HUDEP-2 (cell line): ENCODE measurements around the gene CRAT.

ENCODE experiments used
- DNase-seq, 76 experiments: peaks; one replicate each; lab custom pipeline; 2025; ENCODE audit not compliant: unreplicated experiment in 76 of 76; lab: John Stamatoyannopoulos, UW

Gene CRAT

DNA sequence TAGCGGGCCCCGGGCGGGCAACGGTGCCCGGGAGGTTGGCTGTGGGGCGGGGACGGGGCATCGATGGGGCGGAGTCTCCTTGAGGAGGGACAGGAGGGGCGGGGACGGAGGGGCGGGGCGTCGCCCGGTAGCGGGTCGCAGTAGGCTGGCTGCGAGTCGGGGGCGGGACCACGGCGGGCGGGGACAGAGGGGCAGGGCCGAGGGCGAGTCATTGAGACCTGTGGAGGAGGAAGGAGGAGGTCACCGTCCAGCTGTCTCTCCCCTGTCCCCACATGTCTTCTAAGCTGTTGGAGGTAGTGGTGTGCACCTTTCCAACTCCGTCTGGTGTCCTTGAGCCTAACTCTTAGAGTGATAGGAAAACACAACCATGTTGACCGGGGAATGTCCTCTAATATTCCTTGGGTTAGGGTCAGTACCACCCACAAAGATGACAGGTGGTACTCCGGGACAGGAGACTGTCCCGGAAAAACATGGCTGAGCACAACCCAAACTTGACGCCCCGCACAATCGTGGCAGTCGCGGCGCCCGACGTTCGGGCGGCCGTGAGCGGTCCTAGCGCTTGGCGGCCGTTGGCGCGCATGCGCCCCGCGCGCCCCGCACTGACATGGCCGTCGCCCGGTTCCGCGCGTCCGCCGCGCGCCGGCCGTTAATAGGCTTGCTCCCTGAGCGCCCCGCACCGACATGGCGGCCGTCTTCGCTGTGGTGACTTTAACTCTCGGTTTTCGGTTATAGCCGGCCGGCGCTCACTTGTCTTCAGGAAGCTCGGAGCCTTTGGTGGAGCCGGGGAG is at the start of gene CRAT, which contains the start of gene PTPA:
CRAT (minus strand) TSS at position 54 of the 788 bp plus-strand sequence. CDS start 284 bp downstream, outside the sequence.
PTPA (plus strand) TSS at position 676 of the 788 bp plus-strand sequence. CDS start 186 bp downstream, outside the sequence.
- DNase-seq, result peak in 74 of 76 experiments; percentile 57 to 98 (median 93)

DNA sequence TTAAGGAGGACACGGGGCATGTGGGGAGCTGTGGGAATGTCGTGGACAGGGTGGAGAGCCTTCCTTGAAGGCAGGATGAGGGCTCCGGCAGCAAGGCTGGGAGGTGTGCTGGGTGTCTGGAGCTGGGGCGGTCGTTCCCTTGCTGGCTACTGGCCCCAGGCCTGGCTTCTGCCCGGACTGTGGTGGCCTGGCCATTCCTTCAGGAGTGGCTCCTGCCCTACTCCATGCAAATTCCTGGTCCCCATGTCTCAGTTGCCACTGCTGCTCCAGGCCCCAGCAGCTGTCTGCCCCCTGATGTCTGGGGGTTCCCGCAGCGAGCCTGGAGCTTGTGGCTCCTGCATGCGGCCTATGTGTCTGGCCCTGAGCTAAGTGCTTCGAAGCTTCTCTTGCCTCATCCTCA is 45.6 kb upstream of the CRAT start:
- no peak for DNase-seq

DNA sequence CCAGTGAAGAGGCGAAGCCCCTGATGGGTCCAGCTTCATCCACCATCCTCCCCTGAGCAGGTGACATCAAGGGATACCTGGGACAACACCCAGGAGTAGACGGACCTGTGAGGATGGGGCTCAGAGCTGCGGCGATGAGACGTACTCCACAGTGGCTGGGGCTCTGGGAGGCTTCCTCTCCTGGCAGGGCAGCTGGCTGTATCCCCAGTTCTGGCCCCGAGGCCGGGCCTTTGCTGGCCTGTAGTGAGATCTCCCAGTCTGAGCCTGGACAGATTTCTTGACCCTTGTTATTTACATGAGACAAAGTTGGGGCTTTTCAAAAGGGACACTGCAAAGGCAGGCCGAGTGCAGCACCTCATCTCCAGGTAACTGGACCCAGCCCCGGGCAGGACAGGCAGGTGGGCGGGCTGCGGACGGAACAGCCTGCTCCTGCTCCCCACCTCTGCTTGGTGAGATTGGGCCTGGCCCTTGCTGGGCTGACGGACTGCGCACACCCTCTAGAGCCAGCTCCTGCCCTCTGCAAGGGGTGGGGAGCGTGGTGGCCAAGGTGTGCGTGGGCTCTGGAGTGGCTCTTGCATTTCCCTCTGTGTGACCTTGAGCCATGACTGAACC is 44.4 kb upstream of the CRAT start:
- no peak for DNase-seq

DNA sequence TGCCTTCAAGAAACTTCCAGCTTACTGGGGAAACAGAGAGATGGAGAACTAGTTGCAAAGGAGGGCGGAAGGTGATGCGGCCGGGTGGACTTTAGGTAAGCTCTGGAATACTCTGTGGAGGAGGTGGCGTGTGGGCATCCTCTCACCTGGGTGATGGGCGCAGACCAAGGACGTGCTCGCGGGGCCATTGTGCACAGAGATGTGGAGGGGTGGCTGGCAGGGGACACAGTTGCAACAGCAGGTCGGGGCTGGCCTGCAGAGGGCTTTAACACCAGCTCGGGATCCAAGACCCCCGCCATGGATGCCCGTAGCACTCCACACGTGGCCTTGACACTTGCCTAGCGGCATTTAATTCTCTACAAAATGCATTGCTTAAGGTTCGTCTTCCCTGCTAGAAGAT is 40.9 kb upstream of the CRAT start:
- no peak for DNase-seq

DNA sequence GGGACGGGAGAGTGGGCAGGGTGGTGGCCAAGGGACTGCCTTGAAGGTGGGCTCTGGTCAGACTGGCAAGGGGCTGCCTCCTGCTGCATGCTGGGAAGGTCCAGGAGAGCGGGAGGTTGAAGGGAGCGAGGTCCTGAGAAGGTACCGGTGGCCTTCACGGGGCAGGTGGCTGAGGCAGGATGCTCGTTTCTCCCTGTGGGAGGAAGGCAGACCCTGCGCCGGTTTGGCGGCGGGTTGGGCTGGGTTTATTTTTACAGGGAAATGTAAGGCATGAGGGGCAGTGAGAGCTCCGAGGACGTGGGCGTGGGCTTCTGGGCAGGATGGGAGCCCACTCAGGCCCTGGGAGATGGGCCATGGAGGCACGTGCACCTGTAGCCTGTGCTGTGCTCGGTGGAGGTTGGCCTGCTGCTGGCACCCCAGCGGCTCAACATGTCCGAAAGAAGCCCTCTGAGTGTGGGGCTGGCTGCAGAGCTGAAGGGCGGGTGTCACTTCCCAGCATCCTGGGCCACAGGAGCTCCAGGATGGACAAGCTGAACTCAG is 40.1 kb upstream of the CRAT start:
- no peak for DNase-seq

DNA sequence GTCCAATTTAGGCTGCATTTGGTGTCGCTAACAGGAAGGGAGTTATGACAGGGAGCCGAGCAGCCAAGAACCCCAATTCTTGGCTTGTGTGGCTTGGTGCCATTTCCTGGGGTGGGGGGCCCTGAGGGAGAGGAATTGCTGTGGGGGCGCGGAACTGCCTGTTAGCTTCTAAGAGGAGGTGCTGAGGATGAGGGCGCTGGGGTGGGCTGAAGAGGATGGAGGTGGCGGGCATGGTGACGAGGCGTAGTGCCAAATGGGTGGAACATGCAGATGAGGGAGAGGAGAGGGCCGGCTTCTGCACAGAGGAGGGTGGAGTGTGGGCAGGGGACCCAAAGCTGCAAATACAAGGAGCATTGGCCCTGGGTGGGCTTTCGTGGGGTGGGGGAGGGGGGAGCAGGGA is 39.5 kb upstream of the CRAT start:
- DNase-seq, result no peak

DNA sequence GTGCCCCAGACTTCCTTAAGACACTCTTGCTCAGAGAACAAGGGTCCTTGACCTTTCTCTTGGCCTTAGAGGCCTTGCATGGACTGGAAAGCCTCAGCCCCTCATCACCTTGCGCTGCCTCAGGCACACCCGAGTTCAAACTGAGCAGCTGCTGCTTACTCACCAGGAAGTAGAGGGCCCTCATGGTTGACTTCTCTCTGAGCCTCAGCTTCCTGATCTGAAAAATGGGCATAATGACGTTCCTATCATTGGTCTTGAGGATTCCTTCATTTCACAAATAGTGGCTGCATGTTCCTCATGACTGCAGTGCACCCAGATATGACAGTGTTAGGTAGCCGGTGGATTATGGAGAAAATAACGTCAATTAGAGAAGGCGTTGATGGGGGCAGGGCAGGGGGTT is 38.8 kb upstream of the CRAT start:
- no peak for DNase-seq

DNA sequence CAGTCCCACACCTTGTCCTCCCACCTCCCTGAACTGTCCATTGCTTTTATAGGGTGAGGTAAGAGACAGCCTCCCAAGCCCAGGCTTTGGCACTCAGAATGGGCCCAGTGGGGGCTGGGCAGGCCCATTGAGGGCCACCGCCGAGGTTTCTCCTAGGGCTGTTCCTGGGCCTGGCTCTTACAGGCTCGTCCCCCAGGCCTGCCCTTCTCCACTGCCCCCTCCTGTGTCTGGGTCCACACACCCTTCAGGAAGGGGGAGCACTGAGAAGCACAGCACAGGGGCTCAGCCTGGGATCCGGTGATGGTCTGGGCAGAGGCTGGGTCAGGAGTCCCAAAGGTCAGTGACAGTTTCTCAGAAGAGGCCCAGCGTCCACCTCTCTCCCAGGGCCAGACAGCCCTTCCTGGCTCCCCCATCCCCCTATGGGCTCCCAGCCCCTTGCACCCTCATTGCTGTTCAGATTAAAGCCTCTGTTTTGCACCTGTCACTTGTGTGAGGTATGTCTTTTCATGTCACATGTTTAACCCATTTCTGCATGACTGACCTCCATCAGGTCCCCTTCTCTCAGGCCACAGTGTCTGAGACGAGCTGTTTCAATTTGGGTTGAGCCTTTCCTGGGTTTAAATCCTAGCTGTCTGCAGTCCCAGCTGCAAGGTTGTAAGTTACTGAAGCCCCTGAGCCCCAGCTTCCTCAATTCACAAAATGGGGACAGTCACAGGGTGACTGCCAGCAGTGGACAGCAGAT is 38.0 kb upstream of the CRAT start:
- DNase-seq, result no peak

DNA sequence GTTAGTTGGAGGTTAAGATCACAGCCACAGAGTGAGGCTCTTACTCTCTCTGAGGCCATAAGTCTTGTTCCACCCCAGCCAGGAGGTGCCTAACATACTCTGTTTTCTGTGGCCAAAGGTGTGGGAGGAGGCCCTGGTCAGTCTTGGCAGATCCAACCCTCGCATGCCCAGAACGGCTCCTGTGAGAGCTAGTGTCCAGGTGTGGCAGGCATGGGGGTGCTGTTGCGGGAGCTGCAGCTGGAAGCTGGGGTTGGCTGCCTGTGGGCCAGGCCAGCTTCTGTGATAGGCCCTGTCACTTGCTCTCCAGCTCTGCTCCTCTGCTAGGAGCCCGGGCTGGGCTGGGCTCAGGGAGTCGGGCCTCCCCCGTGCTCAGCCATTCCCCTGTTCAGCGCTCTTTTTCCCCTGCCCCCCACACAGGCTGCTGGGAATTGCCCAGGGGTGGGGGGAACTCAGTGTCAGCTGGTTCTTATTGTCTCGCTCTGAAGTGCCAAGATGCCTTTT is 35.9 kb upstream of the CRAT start:
- no peak for DNase-seq

DNA sequence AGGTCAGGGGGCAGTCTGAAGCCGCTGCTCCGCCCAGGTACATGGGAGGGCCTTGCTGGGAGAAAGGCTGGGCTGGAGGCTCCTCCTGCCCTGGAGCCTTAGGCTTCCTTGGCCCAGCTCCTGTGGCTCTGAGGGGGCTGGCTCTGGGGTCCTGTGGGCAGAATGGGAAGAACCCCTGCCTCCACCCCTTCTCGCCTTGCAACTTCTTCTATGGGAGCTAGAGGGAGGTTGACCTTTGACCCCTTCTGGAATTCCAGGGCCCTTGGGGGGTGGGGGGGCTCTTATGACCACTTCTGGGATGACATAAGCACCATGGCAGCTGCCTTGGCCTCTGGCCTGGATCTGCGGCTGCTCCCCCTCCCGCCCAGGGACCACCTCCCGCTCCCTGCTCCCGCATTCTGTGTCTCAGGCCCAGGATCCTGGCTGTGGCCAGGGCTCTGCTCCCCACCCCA is 35.3 kb upstream of the CRAT start:
- no peak for DNase-seq

DNA sequence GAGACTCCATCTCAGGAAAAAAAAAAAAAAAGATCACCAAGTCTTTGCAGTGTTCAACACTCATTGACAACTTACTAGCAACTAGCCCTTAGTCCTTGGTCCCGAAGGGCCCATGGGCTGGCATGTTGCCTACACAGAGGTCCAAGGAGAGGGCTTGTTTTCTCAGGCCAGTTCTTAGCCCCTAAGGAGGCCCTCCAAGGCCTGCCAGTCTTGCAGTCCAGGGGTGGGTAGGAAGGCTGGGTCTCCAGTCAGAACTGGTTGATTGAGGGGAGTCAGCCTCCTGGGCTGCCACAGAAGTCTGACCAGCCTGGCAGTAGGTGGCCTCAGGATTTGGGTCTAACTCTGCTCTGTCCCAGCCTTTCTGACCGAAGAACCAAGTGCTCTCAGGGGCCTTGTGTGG is 34.7 kb upstream of the CRAT start:
- DNase-seq, result no peak

DNA sequence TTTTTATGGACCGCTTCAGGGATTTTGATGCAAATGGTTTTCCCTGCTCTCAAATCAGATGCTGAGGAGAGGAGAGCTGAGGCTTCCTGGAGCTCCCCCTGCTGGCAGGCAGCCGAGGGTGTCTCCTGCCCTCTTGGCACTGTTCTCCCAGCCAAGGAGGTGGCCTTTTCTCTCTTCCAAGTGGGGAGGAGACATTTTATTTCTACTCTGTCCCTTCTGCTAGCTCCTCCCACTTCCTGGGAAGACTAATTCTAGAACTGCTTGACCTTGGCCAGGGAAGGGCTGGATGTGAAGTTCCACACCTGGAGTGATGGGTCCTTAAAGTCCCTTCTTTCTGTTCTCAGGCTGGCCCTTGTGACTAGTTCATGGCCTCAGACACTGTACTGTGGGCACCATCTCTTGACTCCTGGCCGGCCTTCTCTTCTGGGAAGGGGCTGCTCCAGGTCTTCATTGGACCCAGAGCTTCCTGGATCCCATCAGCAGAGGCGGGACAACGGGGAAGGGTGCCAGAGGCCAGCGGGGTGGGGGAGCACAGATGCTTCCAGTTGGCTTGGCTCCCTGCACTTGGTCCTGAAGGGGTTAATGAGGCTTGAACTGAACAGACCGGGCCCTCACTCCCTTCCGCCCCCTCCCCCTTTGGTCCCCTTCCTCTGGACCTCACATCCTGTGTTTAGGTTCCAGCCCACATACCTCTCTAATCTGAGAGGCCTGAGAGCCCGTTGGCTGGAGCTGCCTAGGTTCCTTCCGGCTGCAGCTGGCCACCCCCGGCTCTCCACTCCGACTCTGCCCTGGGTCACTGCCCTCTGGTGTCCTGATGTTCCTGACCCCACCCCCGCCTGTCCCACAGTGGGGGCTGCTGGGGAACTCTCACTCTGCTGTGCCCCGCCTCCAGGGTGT is 32.7 kb upstream of the CRAT start:
- DNase-seq, result peak in 68 of 76 experiments; percentile 12 to 78 (median 58)

DNA sequence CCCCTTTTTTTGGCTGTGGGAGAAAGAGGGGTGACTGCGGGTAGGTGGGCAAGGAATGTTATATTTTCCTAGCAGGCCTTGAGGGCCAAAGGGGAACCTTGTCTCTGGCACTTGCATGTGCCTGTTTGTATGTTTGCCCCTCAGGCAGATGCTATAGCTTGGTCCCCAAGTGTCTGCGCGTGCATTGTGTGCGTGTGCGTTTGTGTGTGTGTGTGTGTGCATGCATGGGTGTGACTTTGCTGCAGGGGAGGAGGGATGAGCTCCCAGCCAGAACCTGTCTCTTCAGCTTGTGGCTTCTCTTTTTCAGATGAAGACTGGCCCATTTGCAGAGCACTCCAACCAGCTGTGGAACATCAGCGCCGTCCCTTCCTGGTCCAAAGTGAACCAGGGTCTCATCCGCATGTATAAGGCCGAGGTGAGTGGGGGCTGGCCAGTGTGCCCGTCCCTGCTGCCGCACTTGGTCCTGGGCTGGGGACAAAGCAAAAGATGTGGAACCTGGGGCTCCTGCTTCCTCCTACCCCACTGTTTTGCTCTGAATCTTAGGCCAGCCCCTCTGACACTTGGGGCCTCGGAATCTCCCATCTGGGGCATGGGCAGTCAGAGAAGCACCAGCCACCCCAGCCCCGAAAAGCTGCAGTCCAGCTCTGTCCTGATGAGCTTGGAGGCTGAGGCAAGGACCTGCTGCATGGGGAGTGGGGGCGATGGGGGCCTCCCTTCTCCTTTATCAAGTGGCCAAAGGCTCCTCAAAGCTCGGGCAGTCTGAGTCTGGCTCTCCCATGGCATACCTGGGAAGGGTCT is 31.7 kb upstream of the CRAT start:
- no peak for DNase-seq

DNA sequence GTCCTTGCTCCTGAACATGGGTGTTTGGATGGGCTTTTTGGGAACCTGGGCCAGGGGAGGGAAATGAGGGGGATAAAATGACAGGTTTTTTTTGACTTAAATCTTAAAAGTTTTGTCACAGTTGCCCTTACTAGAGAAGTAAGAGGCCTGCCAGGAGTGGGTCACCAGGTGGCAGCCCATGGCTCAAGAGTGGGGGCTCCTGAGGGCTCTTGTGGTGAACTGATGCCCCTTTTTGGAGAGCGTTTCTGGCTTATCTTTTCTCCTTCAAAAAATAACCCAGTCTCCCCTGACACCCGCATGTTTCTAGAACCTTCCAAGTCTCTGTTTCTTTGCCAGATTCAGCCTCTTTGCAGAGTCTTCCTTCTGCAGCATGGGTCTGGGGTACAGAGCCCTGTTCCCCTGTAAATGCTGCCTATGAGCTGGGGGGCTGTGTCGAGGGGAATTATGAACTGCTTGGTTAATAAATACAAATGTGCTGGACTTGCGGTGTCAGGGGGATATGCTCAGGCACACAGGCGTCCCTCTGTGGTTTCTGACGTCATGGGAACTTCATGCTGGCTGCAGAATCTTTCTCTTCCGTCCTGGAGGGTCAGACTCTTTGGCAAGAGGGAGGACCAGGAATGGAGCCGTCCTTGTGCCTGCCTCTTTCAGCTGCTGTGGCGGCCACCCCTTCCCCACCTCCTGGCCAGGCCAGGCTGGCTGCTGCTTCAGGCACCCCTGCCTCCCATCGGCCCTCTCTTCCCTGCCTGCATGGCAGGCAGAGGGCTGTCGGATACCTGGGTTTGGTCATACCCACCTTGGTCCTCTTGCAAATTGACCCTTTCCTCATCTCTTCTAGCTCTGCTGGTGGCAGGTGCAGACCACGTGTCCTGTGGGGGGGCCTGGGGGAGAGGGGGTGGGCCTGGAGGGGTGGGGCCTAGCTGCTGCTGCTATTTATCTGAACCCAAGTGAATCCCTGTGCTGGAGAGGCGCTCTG is 30.8 kb upstream of the CRAT start:
- DNase-seq, result peak in 11 of 76 experiments; percentile 1 to 35 (median 14)

DNA sequence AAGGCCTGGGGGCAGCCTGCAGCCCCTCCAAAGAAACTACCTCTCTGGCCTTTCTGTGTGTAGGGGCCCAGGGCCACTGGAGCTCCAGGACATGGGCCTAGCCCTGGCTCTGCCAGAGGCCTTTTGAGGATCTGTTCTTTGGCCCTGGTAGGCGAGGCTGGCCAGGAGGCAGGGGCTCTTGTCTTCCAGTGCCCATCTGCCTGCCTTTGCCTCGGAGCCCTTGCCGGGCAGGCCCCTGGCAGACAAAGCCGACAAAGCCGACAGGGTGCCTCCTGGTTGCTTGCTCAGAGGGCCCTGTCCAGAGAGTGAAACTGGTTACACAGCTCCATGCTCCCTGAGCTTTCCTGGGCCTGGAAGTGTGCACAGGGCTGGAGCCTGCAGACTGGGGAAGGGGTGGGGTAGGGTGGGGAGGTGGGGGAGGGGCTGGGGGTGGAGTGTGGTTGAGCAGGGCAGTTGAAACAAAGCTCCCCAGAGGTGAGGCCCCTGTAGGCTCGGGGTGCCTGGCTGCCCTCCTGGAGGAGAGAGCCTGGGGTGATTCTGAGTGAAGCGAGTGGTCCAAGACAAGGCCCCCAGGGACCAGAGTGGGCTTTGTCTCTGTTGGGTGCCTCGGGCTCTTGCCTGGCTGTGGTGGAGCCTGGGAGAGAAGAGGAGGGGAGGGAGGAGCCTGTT is 29.9 kb upstream of the CRAT start:
- DNase-seq, result peak in 10 of 76 experiments; percentile 7 to 33 (median 17)

DNA sequence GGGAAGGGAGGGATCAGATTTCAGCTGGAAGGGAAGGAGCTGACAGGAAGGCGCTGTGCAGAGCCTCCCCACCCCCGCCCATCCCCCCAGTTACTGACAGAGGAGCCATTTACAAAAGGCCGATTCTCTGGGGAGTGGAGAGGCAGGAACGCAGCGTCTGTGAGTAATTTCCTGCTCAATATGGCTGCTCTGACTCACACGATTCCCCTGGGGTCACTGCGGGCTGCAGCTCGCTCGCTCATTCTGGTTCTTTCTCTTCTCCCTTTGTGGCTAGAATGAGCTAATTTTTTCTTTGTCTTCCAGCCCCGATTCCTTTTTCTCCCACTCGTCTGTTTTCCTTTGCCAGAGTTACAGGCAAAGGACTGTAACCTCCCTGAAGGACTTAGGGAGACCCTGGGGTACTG is 29.4 kb upstream of the CRAT start:
- DNase-seq, result peak in 43 of 76 experiments; percentile 1 to 60 (median 22)
